ENCODE results near the gene SEMA3B. TPM values are rescaled to one million over a fixed set of nuclear protein-coding genes. Genes with fewer than 3 reads are reported as not detected.
A peak's percentile ranks its signal among the peaks of the same experiment; 100 is the strongest.

SEMA3B gene
- total and polyA plus RNA-seq, 8 donors: 27.5 to 223 (median 43.4) TPM

DNA sequence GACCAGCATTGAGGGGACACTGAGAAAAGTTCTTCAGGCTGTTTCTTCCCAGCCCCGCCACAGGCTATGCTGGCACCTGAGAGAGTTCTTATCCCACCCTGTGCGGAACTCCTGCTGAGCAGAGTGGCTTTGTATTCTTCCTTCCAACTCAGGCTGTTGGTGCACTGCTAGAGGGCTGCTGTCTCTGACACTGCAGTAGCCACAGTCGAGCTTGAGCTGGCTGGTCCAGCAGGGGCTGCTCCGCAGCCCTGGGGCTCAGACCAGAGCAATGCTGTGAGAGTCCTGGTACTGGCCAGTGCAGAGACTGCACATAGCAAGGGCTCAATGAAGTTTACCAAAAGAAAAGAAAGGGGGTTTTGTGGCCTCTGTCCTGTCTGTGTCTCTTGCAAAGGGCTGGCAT lies 29.3 kb upstream of the SEMA3B start:
- DNase-seq (no peak), FAIRE-seq (no peak), ATAC-seq (no peak)
- Histone ChIP-seq H3K27me3 (no peaks in the 10 kb centered on the region), H3K4me3 (no peak overlapping the region), H3K9me3 (no peaks in the 10 kb centered on the region), H3K4me1 (peaks cover 3 to 24% (median 12%) of the 10 kb centered on the region in 3 donors), H3K27ac (no peak overlapping the region), H3K36me3 (no peaks in the 10 kb centered on the region)
- TF ChIP-seq, protein P1, sequence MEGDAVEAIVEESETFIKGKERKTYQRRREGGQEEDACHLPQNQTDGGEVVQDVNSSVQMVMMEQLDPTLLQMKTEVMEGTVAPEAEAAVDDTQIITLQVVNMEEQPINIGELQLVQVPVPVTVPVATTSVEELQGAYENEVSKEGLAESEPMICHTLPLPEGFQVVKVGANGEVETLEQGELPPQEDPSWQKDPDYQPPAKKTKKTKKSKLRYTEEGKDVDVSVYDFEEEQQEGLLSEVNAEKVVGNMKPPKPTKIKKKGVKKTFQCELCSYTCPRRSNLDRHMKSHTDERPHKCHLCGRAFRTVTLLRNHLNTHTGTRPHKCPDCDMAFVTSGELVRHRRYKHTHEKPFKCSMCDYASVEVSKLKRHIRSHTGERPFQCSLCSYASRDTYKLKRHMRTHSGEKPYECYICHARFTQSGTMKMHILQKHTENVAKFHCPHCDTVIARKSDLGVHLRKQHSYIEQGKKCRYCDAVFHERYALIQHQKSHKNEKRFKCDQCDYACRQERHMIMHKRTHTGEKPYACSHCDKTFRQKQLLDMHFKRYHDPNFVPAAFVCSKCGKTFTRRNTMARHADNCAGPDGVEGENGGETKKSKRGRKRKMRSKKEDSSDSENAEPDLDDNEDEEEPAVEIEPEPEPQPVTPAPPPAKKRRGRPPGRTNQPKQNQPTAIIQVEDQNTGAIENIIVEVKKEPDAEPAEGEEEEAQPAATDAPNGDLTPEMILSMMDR (IDR thresholded peaks at IDR 0.05): no peak
- intact Hi-C loops (cut with DNase I): no loop called here
- WGBS, 2 donors: 65 to 70% methylated on average over 4 of the region's 4 CpGs

GRCh38 chr3:50241163-50241562 lies 27.8 kb upstream of the SEMA3B start:
- no peaks in the 10 kb centered on the region for H3K9me3 ChIP-seq
- no peak overlapping the region for H3K4me3 ChIP-seq
- no peaks in the 10 kb centered on the region for H3K27me3 ChIP-seq
- intact Hi-C loops (cut with DNase I): no loop called here
- peaks cover 8 to 35% (median 12%) of the 10 kb centered on the region in 3 donors for H3K4me1 ChIP-seq
- DNase-seq (peak in 1 of 6 donors; percentile 60), ATAC-seq (no peak), FAIRE-seq (no peak)
- 73 to 85% methylated on average over 4 of the region's 4 CpGs for WGBS, 2 donors
- TF ChIP-seq, protein P1 (IDR thresholded peaks at IDR 0.05): no peak
- no peaks in the 10 kb centered on the region for H3K36me3 ChIP-seq
- H3K27ac ChIP-seq: peak overlapping the region in 2 of 4 donors; percentile 18 to 81

- WGBS, 2 donors: 69 to 76% methylated on average over 7 of the region's 7 CpGs
- H3K36me3 ChIP-seq: no peaks in the 10 kb centered on the region
- ATAC-seq: no peak
- H3K9me3 ChIP-seq: no peaks in the 10 kb centered on the region
- FAIRE-seq: no peak
- H3K27me3 ChIP-seq: no peaks in the 10 kb centered on the region
- peak overlapping the region in 2 of 4 donors; percentile 80 to 81 for H3K27ac ChIP-seq
- no peak for DNase-seq
- intact Hi-C loops (cut with DNase I): no loop called here
- TF ChIP-seq, protein P1 (IDR thresholded peaks at IDR 0.05): no peak
- peaks cover 8 to 35% (median 12%) of the 10 kb centered on the region in 3 donors for H3K4me1 ChIP-seq
- H3K4me3 ChIP-seq: no peak overlapping the region
Observed at GRCh38 chr3:50241713-50242380, 27.1 kb upstream of the SEMA3B start.

DNA sequence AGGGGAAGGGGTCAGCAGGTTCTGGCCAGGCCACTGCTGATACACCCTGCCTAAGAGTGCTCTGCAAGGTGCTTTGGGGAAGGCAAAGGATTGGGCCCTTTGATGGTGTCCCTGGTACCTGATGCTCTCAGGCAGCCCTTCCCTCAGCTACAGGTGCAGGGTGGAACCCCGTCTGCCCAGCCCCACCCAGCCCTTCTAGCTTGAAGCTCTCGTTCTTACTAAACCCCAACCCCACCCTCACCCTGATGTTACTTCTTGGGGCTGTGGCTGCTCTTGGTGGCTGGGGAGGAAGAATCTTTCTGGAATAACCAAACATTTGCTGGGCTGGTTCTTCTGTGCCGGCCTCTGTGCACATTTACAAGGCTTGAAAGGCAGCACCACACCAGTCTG lies 26.6 kb upstream of the SEMA3B start:
- Histone ChIP-seq H3K4me3 (no peak overlapping the region), H3K27me3 (no peaks in the 10 kb centered on the region), H3K4me1 (peaks cover 5 to 35% (median 12%) of the 10 kb centered on the region in 3 donors), H3K27ac (peak overlapping the region in 2 of 4 donors; percentile 80 to 81), H3K9me3 (no peaks in the 10 kb centered on the region), H3K36me3 (no peaks in the 10 kb centered on the region)
- no peak for FAIRE-seq
- TF ChIP-seq, protein P1 (IDR thresholded peaks at IDR 0.05): no peak
- no peak for ATAC-seq
- intact Hi-C loops (cut with DNase I): no loop called here
- no peak for DNase-seq
- 67 to 76% methylated on average over 3 of the region's 3 CpGs for WGBS, 2 donors

DNA sequence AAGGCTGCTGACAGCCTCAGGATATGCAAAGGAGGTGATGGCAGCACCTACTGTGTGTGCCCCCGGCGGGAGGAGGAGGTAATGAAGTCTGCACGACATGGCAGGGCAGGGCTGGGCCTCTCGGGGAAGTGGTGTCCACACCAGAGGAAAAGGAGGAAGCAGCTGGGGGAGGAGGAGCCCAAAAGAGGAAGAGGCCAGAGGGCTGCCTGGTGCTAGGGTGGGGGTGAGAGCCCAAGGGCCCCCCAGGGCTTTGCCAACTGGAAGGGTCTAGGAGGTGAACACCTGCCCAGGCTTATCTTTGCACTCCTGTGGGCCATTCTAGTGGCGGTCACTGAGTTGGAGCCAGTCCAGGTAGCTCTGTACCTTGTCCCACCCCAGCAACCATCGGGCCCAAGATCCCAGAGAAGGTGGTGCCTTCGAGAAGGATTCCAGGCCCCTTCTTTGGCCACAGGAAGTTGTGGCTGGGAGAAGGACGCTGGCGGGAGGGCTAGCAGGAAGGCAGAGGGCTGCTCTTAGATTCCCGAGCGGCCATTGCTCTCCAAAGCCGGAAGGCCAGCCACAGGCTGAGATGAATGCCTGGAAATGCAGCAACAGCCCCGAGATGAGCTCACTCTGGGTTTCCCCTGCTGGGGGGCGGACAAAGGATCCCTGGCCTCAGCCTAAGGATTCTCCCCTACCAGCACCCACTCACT lies 25.9 kb upstream of the SEMA3B start:
- FAIRE-seq (no peak), ATAC-seq (peak in 2 of 4 donors; percentile 21 to 22), DNase-seq (peak in 2 of 6 donors; percentile 69 to 72)
- Histone ChIP-seq H3K36me3 (no peaks in the 10 kb centered on the region), H3K27me3 (no peaks in the 10 kb centered on the region), H3K9me3 (no peaks in the 10 kb centered on the region), H3K27ac (peak overlapping the region in 3 of 4 donors; percentile 8 to 81 (median 80)), H3K4me1 (peaks cover 5 to 35% (median 11%) of the 10 kb centered on the region in 3 donors), H3K4me3 (no peak overlapping the region)
- 53 to 60% methylated on average over 13 to 14 of the region's 14 CpGs for WGBS, 2 donors
- TF ChIP-seq, protein P1 (IDR thresholded peaks at IDR 0.05): no peak
- intact Hi-C loops (cut with DNase I): no loop called here

All from pancreas (tissue), 10 donors.